NOMO-1 (cell line): ENCODE results near the gene KRT79.

Experiments used
- DNase-seq, 2 experiments: peaks; one replicate each; lab custom pipeline; 2025; ENCODE audit not compliant: unreplicated experiment in 2 of 2; lab: John Stamatoyannopoulos, UW

Gene KRT79

DNA sequence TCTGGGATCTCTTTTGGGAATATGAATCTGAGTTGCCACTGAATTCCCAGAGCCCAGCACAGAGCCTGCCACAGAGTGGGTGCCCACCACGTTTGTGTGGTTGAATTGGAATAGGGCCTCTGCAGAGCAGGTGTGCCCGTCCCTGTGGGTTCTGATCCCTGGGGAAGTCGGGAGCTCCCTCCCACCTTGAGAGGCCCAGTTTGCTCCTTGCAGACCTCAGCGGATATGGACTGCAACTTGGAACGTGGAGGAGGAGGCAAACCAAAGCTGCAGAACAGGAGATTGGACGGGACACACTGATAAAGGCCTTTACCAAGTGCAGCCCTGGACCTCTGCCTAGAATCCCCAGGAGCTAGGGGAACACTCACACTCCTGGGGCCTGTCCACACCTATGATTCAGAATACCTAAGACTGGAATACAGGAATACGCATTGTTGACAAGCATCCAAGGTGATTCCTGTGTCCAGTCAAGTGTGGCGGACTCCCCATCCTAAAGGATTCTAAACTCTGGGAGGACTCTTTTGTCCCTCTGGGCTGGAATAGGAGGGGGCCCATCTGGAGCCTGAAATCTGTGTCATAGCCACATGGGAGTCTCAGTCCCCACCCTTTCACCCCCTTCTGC lies 59.4 kb downstream of the KRT79 start:
- no peak for DNase-seq

DNA sequence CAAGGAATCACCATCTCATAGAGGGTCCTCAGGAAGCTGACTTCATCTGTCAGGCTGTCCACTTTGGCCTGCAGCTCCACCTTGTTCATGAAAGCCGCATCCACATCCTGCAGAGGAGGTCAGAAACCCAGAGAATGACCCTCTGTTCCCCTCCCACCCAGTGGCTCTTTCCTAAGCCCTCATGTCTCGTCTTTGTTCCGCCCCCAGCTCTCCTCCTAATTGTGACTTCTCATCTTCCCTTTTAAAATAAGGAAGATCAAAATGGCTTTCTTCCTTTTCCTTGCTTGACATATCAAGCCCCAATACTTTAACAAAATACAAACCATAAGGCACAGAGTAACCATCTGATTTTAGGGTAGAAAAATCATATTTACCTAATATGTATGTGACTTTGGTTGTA lies 61.3 kb downstream of the KRT79 start:
- no peak for DNase-seq

DNA sequence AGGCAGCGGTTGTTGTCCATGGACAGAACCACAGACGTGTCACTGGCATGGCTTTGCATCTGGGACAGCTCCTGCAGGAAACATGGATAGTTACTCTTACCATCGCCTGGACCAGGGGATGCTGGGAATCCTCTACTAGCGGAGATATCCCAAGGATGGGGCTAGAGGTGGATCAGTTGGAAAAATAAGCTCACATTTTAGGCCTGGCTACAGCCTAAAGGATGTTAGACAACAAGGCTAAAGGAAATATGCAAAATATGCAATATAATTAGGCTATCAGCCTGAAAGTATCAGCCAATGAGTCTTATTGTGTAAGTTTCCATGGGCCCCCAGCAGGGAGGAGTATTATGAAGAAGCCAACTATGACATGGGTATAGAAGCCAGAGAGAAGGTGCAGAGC lies 61.9 kb downstream of the KRT79 start:
- DNase-seq = no peak

DNA sequence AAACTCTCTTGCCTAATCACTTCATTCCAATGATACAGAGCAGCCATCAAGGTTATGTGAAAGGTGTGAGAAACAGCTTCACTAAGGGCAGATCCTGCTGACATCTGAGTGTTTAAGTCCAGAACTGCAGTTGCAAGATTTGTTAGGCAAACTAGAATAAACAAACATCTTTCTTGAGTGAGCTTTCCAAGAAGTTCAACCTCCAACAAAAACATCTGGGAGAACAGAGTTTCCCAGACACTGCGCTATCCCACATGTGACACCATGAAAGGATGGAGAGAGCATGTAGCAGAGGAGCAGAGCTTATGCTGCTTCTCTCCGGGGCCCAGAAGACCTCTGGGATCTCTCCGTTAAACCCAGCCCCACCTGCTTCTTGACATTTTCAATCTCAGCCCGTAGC lies 62.6 kb downstream of the KRT79 start:
- DNase-seq = no peak
